Common myeloid progenitor, CD34-positive (primary cell): ENCODE measurements around the gene ANO3.

Experiments used
- CTCF ChIA-PET: fragments of 350-600 bp; sonication (Branson Sonifier 250); formaldehyde crosslinking; loops from one replicate; lab custom pipeline; 2021; ENCODE audit warnings: antibody characterized with exemption; lab: Charles Lee
- POLR2A ChIA-PET: fragments of 350-600 bp; sonication (Branson Sonifier 250); formaldehyde crosslinking; loops from one replicate; lab custom pipeline; 2021; ENCODE audit warnings: antibody characterized with exemption; lab: Charles Lee
- DNase-seq, 3 donors: peaks; one replicate each; pipeline versions ENCODE4 v3.0.0 to v3.0.0-alpha.2; 2013
- H3K27ac ChIP-seq, 2 experiments: 1 replicate in 1 of 2; 2 replicates in 1 of 2; pipeline ENCODE4 v1.7.0; 2013; ENCODE audit warnings: inconsistent platforms in 2 of 2, low read length in 2 of 2, mild to moderate bottlenecking in 2 of 2, low read depth in 1 of 2, moderate library complexity in 1 of 2; ENCODE audit not compliant: severe bottlenecking in 2 of 2, insufficient read depth in 1 of 2, poor library complexity in 1 of 2
- H3K27me3 ChIP-seq, 5 experiments: replicated peaks in 2 of 5; 1 replicate in 3 of 5; 2 replicates in 2 of 5; pipeline versions ENCODE4 v1.6.1 to v1.7.0; 2013; ENCODE audit warnings: low read length in 4 of 5, mild to moderate bottlenecking in 2 of 5, moderate library complexity in 2 of 5, inconsistent platforms in 1 of 5; ENCODE audit not compliant: insufficient read depth in 5 of 5, control insufficient read depth in 4 of 5
- H3K36me3 ChIP-seq, 4 experiments: 1 replicate in 2 of 4; 2 replicates in 2 of 4; pipeline versions ENCODE4 v1.6.1 to v1.7.0; 2013; ENCODE audit warnings: low read length in 3 of 4, control low read depth in 1 of 4, mild to moderate bottlenecking in 1 of 4; ENCODE audit not compliant: control insufficient read depth in 4 of 4, insufficient read depth in 4 of 4
- H3K4me1 ChIP-seq, 4 experiments: 1 replicate in 3 of 4; 2 replicates in 1 of 4; pipeline versions ENCODE4 v1.6.1 to v1.7.1; 2013; ENCODE audit warnings: low read length in 3 of 4, mild to moderate bottlenecking in 3 of 4, control low read depth in 1 of 4, inconsistent platforms in 1 of 4, moderate library complexity in 1 of 4; ENCODE audit not compliant: control insufficient read depth in 4 of 4, insufficient read depth in 4 of 4; ENCODE audit errors: control extremely low read depth in 1 of 4
- H3K4me3 ChIP-seq, 7 experiments: 1 replicate in 4 of 7; 2 replicates in 3 of 7; pipeline versions ENCODE4 v1.5.1 to v1.7.0; 2013; ENCODE audit warnings: mild to moderate bottlenecking in 7 of 7, low read length in 6 of 7, moderate library complexity in 6 of 7, inconsistent platforms in 2 of 7, low read depth in 2 of 7, control low read depth in 1 of 7; ENCODE audit not compliant: insufficient read depth in 4 of 7, control insufficient read depth in 1 of 7; ENCODE audit errors: extremely low read depth in 1 of 7
- H3K9me3 ChIP-seq, 5 experiments: 1 replicate in 4 of 5; 2 replicates in 1 of 5; pipeline versions ENCODE4 v1.6.1 to v1.7.1; 2013; ENCODE audit warnings: low read length in 4 of 5, mild to moderate bottlenecking in 2 of 5, inconsistent platforms in 1 of 5, low read depth in 1 of 5, moderate library complexity in 1 of 5; ENCODE audit not compliant: control insufficient read depth in 4 of 5, insufficient read depth in 2 of 5; ENCODE audit errors: control extremely low read depth in 1 of 5
- WGBS: methylation state at CpG from one replicate; pipeline ENCODE4 v1.1.5; 2013; ENCODE audit not compliant: insufficient coverage; 5-methylcytosine and 5-hydroxymethylcytosine counted together

The ANO3 gene

DNA sequence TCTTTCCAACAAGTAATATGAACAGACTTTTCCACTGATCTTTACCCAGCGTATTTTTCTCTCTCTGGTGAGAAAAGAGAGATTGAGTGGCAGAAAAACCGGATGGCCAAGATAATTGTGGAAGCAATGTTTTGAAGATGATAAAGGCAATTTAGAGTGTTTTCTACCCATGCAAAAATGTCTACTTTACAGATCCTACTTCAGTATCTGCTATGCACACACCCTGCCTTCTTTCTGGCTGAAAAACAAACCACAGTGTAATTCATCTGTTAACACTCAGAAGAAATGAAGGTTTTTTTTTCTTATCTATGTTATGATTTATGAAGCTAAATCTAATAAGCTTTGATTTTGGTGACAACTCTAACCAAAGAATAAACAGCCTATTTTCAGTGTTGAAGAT, 333.1 kb downstream of the ANO3 start:
- Histone ChIP-seq H3K27me3 (no peaks in the 10 kb centered on the region), H3K27ac (no peak overlapping the region), H3K4me1 (no peaks in the 10 kb centered on the region), H3K36me3 (no peaks in the 10 kb centered on the region), H3K9me3 (no peaks in the 10 kb centered on the region), H3K4me3 (no peak overlapping the region)
- no peak for DNase-seq
- WGBS: no CpG with 5 or more reads among the region's 2 CpGs
- ChIA-PET POLR2A (no interaction called here), CTCF (interaction anchor here (1.1 kb wide), 1 partner anchor 8 kb away, joined by 3 read pairs; no protein-coding TSS in a partner anchor)

DNA sequence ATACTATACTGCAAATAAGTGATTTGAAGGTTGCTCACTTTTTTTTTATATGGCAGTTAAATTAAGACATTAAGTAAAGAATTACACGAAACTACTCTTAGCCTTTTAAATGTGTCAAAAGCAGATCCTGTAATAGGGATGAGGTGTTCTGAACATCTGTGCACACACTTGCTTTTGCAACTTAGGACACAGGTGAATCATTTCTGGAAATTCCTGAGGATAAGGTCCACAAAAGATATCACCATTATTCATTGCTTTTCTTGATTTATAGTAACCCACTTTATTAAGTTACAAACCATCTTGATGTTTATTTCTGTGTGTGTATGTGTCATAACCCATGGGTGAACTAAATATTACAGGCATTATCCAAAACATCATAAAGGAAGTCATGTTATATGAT, 334.0 kb downstream of the ANO3 start:
- Histone ChIP-seq H3K9me3 (no peaks in the 10 kb centered on the region), H3K27me3 (no peaks in the 10 kb centered on the region), H3K4me1 (no peaks in the 10 kb centered on the region), H3K27ac (no peak overlapping the region), H3K4me3 (no peak overlapping the region), H3K36me3 (no peaks in the 10 kb centered on the region)
- no CpG with 5 or more reads among the region's 1 CpG for WGBS
- POLR2A ChIA-PET: no interaction called here
- DNase-seq: no peak
- CTCF ChIA-PET: interaction anchor here (1.1 kb wide), 1 partner anchor 9 kb away, joined by 3 read pairs; no protein-coding TSS in a partner anchor

DNA sequence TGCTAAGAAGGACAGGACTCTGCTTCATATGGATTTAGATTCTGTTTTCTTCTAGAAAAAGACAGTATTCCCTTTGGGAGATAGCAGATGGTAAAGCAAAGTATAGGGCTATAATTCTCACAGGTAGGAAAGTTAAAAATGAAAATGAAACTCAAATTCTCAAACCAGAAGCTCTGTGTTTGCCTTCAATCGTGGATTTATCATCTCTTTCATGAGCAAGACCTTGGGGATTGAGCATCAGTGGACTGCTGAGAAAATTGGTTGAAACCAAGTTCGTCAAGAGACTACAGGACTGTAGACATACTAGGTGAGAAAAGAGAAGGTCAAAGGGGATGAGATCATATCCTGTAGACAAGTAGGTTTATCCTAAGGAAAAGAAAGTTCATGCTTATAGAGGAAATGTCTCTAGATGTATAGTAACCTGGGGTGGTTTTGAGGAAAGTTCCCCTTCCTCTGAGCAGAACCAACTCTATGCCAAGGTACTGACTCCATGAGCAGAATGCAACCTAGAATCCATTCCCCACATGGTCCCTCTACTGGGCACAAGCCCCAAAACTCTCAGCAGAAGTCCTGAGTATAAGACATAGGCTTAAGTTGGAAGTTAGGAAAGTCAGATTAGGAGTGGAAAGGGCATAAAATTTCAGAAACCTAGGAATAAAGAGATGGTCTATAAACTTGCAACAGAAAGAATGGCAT, 343.5 kb downstream of the ANO3 start:
- H3K27ac ChIP-seq: no peak overlapping the region
- ChIA-PET POLR2A (no interaction called here), CTCF (no interaction called here)
- no peaks in the 10 kb centered on the region for H3K4me1 ChIP-seq
- no peak overlapping the region for H3K4me3 ChIP-seq
- WGBS: 50% methylated on average over 2 of the region's 2 CpGs
- no peaks in the 10 kb centered on the region for H3K27me3 ChIP-seq
- no peaks in the 10 kb centered on the region for H3K9me3 ChIP-seq
- no peaks in the 10 kb centered on the region for H3K36me3 ChIP-seq
- DNase-seq: no peak

DNA sequence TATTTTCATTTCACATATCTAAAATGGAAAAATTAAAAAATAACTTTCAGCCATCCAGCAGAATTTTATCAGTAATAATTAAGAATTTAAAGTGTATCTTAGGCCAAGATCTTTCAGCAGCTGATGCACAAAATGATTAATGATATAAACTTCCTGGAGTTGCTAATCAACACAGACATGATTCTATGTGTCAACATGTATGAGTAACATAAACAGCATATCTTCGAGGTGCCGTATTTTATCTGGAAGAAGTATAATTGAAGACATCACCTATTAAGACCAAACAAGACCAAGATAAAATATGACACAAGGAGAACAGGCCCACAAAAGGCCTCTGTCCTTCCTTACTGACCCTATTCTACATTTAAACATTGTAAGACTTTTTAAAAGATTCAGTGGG, 344.7 kb downstream of the ANO3 start:
- POLR2A ChIA-PET: no interaction called here

DNA sequence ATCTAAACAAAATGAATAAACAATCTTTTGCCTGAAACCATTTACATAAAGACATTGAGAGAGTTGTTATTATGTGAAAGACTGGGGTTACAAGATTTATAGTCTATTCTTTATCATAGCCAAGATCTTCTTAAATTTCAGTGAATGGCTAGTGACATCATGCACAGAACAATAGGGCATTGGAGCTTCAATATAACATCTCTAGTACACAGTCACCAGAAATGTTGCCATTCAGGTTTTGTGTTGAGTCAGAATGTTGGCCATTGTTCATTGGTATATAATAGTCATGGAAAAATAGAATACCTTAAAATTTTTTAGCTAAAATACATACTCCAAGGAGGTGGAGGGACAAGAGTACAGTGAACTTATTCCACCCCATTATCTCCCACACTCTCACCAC, 345.6 kb downstream of the ANO3 start:
- no peak overlapping the region for H3K4me3 ChIP-seq
- ChIA-PET POLR2A (no interaction called here), CTCF (no interaction called here)
- no peak overlapping the region for H3K27ac ChIP-seq
- no peaks in the 10 kb centered on the region for H3K9me3 ChIP-seq
- no peaks in the 10 kb centered on the region for H3K36me3 ChIP-seq
- no peaks in the 10 kb centered on the region for H3K4me1 ChIP-seq
- H3K27me3 ChIP-seq: no peaks in the 10 kb centered on the region
- DNase-seq: no peak

More for the DNA sequence above, 344.7 kb downstream of the ANO3 start:
- CTCF ChIA-PET: no interaction called here
- H3K9me3 ChIP-seq: no peaks in the 10 kb centered on the region
- H3K4me3 ChIP-seq: no peak overlapping the region
- H3K27ac ChIP-seq: no peak overlapping the region
- no CpG with 5 or more reads among the region's 2 CpGs for WGBS
- no peaks in the 10 kb centered on the region for H3K36me3 ChIP-seq
- H3K27me3 ChIP-seq: no peaks in the 10 kb centered on the region
- H3K4me1 ChIP-seq: no peaks in the 10 kb centered on the region
- DNase-seq: no peak

DNA sequence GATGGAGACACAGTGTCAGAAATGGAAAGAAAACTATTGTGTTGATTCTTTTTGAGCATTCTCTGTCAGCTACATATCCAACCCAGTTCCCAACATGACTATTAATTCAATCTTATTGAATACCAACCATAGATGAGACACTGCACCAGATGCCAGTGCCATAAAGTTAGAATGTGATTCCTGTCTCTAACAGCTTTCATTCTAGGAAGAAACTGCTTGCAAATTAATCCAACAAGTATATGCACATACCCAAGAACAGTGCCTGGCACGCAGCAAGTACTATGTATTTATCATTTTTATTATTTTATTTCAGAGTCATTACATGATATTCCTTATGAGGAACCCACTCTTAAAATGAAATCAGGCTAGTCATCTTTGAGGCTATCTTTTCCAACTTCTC, 355.4 kb downstream of the ANO3 start:
- no peak overlapping the region for H3K4me3 ChIP-seq
- no peak overlapping the region for H3K27ac ChIP-seq
- POLR2A ChIA-PET: no interaction called here
- H3K27me3 ChIP-seq: no peaks in the 10 kb centered on the region
- H3K36me3 ChIP-seq: no peaks in the 10 kb centered on the region
- CTCF ChIA-PET: no interaction called here
- no peaks in the 10 kb centered on the region for H3K9me3 ChIP-seq
- no peak for DNase-seq
- no CpG with 5 or more reads among the region's 1 CpG for WGBS
- no peaks in the 10 kb centered on the region for H3K4me1 ChIP-seq

DNA sequence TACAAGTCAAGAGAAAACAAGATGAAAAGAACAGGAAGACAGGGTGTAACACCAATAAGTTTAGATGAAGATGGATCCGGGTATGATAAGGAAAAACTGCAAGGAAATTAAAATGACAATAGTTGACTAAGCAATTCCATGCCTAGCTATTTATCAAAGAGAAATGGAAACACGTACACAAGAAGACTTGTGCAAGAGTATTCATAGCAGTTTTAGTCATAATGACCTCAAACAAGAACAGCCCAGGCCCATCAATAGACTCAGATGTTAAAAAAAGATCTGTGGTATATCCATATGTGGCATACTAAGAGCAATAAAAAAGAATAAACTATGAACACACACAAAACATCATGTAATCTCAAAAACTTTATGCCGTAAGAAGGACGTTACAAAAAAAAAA, 356.8 kb downstream of the ANO3 start:
- whole genome bisulfite sequencing: 92% methylated on average over 3 of the region's 4 CpGs
- no peaks in the 10 kb centered on the region for H3K36me3 ChIP-seq
- ChIA-PET POLR2A (no interaction called here), CTCF (no interaction called here)
- no peak for DNase-seq
- no peak overlapping the region for H3K27ac ChIP-seq
- H3K27me3 ChIP-seq: no peaks in the 10 kb centered on the region
- no peaks in the 10 kb centered on the region for H3K9me3 ChIP-seq
- no peaks in the 10 kb centered on the region for H3K4me1 ChIP-seq
- no peak overlapping the region for H3K4me3 ChIP-seq
